GM12878 (cell line): ENCODE results near the gene ANO10. TPM values are rescaled to one million over a fixed set of nuclear protein-coding genes. Genes with fewer than 3 reads are reported as not detected.

Experiments
- ATAC-seq: fragments of 200-7000 bp; cut with Tn5 transposase; 3 replicates; pipeline ENCODE4 v1.9.1; 2020; ENCODE audit warnings: mild to moderate bottlenecking, moderate library complexity
- BruUV-seq: library from RNA; stranded (reverse); fragments of 400-500 nt; replicated peaks from 2 replicates; lab custom pipeline; 2021; lab: Mats Ljungman, UMichigan
- CTCF ChIA-PET: fragments of 300-600 bp; sonication (Branson Sonifier 250); formaldehyde crosslinking; extraction: SDS; loops from one replicate; lab custom pipeline; 2021; ENCODE audit warnings: inconsistent platforms; lab: Yijun Ruan, JAX
- POLR2A ChIA-PET: fragments of 350-600 bp; formaldehyde crosslinking; extraction: SDS; loops from one replicate; lab custom pipeline; 2021; ENCODE audit warnings: inconsistent platforms; lab: Charles Lee
- RAD21 ChIA-PET: fragments of 300-600 bp; sonication (Branson Sonifier 250); formaldehyde crosslinking; loops from one replicate; lab custom pipeline; 2023; ENCODE audit warnings: antibody characterized with exemption; ENCODE audit not compliant: unreplicated experiment; lab: Charles Lee
- SMC1A ChIA-PET: fragments of 300-600 bp; sonication (Branson Sonifier 250); formaldehyde crosslinking; loops from one replicate; lab custom pipeline; 2023; ENCODE audit not compliant: unreplicated experiment, uncharacterized antibody; lab: Charles Lee
- DNase-seq: peaks from one replicate; pipeline ENCODE4 v3.0.0-alpha.2; 2011; ENCODE audit warnings: low read depth, low spot score
- FAIRE-seq: peaks from 3 replicates; lab custom pipeline; 2011; peaks lifted over from hg19 to GRCh38; lab: Jason Lieb, UNC
- H2AFZ ChIP-seq: 2 replicates; pipeline ENCODE4 v1.6.0; 2011; ENCODE audit warnings: low read depth, low read length, control low read depth; ENCODE audit not compliant: control insufficient read depth
- H3K27ac ChIP-seq: 2 replicates; pipeline ENCODE4 v1.5.1; 2011; ENCODE audit warnings: control low read depth; ENCODE audit not compliant: control insufficient read depth, insufficient read depth
- H3K27me3 ChIP-seq, 2 experiments: replicated peaks in 1 of 2; 2 replicates each; pipeline versions ENCODE4 v1.6.0 to v1.6.1; 2011; ENCODE audit warnings: low read length in 1 of 2; ENCODE audit not compliant: control insufficient read depth in 2 of 2, insufficient read depth in 2 of 2
- H3K36me3 ChIP-seq, 2 experiments: 2 replicates each; pipeline ENCODE4 v1.5.1; 2011; ENCODE audit warnings: low read length in 1 of 2; ENCODE audit not compliant: control insufficient read depth in 2 of 2, insufficient read depth in 2 of 2
- H3K4me1 ChIP-seq: 2 replicates; pipeline ENCODE4 v1.6.1; 2011; ENCODE audit warnings: mild to moderate bottlenecking, low read length, moderate library complexity, mixed read lengths; ENCODE audit not compliant: control insufficient read depth, insufficient read depth
- H3K4me2 ChIP-seq: 2 replicates; pipeline ENCODE4 v1.6.0; 2011; ENCODE audit warnings: control low read depth; ENCODE audit not compliant: control insufficient read depth, insufficient read depth
- H3K4me3 ChIP-seq: fragments of 200-600 bp; sonication (generic); 2 replicates; pipeline ENCODE4 v1.5.1; 2016
- H3K79me2 ChIP-seq: 2 replicates; pipeline ENCODE4 v1.6.0; 2011; ENCODE audit warnings: low read length; ENCODE audit not compliant: control insufficient read depth, insufficient read depth
- H3K9ac ChIP-seq: 2 replicates; pipeline ENCODE4 v1.8.0; 2011; ENCODE audit warnings: low read length, control low read depth, mixed read lengths; ENCODE audit not compliant: control insufficient read depth, insufficient read depth
- H3K9me3 ChIP-seq: replicated peaks from 3 replicates; pipeline ENCODE4 v1.5.1; 2011; ENCODE audit warnings: mild to moderate bottlenecking, low read length; ENCODE audit not compliant: control insufficient read depth, insufficient read depth
- H4K20me1 ChIP-seq: 2 replicates; pipeline ENCODE4 v1.6.0; 2011; ENCODE audit not compliant: control insufficient read depth, insufficient read depth
- NR2C1 ChIP-seq: fragments of 450-650 bp; IDR thresholded peaks from 2 replicates; pipeline ENCODE4 v1.6.1; 2017; ENCODE audit warnings: antibody characterized with exemption, mild to moderate bottlenecking, moderate library complexity
- PAX5 ChIP-seq: IDR thresholded peaks from 2 replicates; pipeline ENCODE4 v1.6.1; 2011; ENCODE audit warnings: low read depth, low read length, borderline replicate concordance
- PAX8 ChIP-seq: fragments of 450-650 bp; IDR thresholded peaks from 2 replicates; pipeline ENCODE4 v1.6.1; 2017; ENCODE audit warnings: mild to moderate bottlenecking, moderate library complexity
- PML ChIP-seq: IDR thresholded peaks from 2 replicates; pipeline ENCODE4 v1.6.1; 2012; ENCODE audit warnings: low read length, inconsistent platforms
- SMAD5 ChIP-seq: IDR thresholded peaks from 2 replicates; pipeline ENCODE4 v1.6.1; 2016; ENCODE audit warnings: antibody characterized with exemption, low read depth
- in situ Hi-C: fragments of 300-500 bp; cut with MboI; formaldehyde crosslinking; loops from 9 replicates; pipeline ENCODE4 v1.14.3; 2018; ENCODE audit warnings: mixed read lengths
- intact Hi-C: fragments of 100-400 bp; cut with micrococcal nuclease; formaldehyde crosslinking; loops from one replicate; pipeline ENCODE4 v1.14.2; 2022; ENCODE audit not compliant: unreplicated experiment
- polyA plus RNA-seq, 11 experiments: library from polyadenylated mRNA; depleted of rRNA in 4 of 11; unstranded in 6 of 11; stranded (reverse) in 5 of 11; fragments of >200 nt; fragmentation: Nextera tagmentation in 4 of 11; fragmentation: Illumina TruSeq in 1 of 11; extraction: Ambion mirVana in 4 of 11; extraction: Trizol in 1 of 11; gene quantifications; 1 replicate in 1 of 11; 2 replicates in 10 of 11; pipeline versions ENCODE4 v1.2.1 to v1.2.3, GENCODE V29; 2011 to 2016; ENCODE audit warnings: inconsistent platforms in 2 of 11, missing spikeins in 2 of 11, low read depth in 1 of 11
- total RNA-seq, 4 experiments: library from RNA; depleted of rRNA in 3 of 4; stranded (reverse); fragments of >200 nt in 3 of 4; fragmentation: Illumina TruSeq in 1 of 4; extraction: Trizol in 1 of 4; gene quantifications; 2 replicates each; pipeline versions ENCODE4 v1.2.1 to v1.2.3, GENCODE V29; 2013 to 2021
- TF ChIP-seq, protein P1 (sequence below): fragments of 450-650 bp; IDR thresholded peaks from 2 replicates; pipeline ENCODE4 v1.6.1; 2016; ENCODE audit warnings: mild to moderate bottlenecking, moderate library complexity, borderline replicate concordance
- TF ChIP-seq, protein P2 (sequence below): IDR thresholded peaks from 2 replicates; pipeline ENCODE4 v1.6.1; 2012; ENCODE audit warnings: low read depth, low read length, improper control_type of control experiment

Gene ANO10
- total and polyA plus RNA-seq, 10 of the 15 experiments (the other 5 are each of a cell fraction or from before 2014, with no cell fraction given) = 0.29 to 21.9 (median 1.6) TPM

DNA sequence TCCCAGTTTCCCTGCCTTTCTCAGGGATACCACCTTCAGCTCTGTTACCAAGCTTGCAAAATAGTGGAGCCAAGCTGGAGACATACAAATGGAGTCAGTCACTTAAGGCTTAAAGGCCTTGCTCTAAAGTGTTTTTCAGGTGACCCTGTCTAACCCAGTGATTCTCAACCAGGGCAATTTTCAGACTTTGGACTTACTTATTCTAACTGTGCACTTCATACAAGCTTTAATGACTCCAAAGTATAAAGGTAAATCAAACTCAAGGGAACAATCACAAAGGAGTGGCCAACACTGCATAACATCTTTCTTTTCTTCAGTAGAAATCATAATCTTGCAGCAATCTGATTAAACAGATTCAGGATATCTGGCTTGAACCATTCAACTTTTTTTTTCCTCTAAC lies 9.4 kb downstream of the ANO10 start:
- ATAC-seq (no peak), DNase-seq (no peak), FAIRE-seq (no peak)
- Histone ChIP-seq H3K36me3 (no peaks in the 10 kb centered on the region), H3K9me3 (no peaks in the 10 kb centered on the region), H3K27ac (no peak overlapping the region), H4K20me1 (no peaks in the 10 kb centered on the region), H3K4me3 (no peak overlapping the region), H3K4me2 (no peak overlapping the region), H2AFZ (no peak overlapping the region), H3K27me3 (no peaks in the 10 kb centered on the region), H3K9ac (no peak overlapping the region), H3K4me1 (no peaks in the 10 kb centered on the region), H3K79me2 (no peaks in the 10 kb centered on the region)
- CTCF ChIA-PET = interaction anchor here (0.8 kb wide), 1 partner anchor 587 kb away, joined by 3 read pairs; no protein-coding TSS in a partner anchor
- POLR2A ChIA-PET = interaction anchor here (0.6 kb wide), 1 partner anchor 803 kb away, joined by 5 read pairs; the partner anchor contains the start of gene ACKR2
- SMC1A ChIA-PET = interaction anchor here (0.6 to 0.8 kb wide), 2 partner anchors 25 to 439 kb away, joined by 3 read pairs; no protein-coding TSS in a partner anchor
- BruUV-seq = no TSS peak
- in situ Hi-C loops (no loop called here), intact Hi-C loops (no loop called here)
- TF ChIP-seq PAX5 (no peak), PAX8 (no peak), PML (no peak), SMAD5 (no peak), NR2C1 (no peak)
- TF ChIP-seq, protein P1, sequence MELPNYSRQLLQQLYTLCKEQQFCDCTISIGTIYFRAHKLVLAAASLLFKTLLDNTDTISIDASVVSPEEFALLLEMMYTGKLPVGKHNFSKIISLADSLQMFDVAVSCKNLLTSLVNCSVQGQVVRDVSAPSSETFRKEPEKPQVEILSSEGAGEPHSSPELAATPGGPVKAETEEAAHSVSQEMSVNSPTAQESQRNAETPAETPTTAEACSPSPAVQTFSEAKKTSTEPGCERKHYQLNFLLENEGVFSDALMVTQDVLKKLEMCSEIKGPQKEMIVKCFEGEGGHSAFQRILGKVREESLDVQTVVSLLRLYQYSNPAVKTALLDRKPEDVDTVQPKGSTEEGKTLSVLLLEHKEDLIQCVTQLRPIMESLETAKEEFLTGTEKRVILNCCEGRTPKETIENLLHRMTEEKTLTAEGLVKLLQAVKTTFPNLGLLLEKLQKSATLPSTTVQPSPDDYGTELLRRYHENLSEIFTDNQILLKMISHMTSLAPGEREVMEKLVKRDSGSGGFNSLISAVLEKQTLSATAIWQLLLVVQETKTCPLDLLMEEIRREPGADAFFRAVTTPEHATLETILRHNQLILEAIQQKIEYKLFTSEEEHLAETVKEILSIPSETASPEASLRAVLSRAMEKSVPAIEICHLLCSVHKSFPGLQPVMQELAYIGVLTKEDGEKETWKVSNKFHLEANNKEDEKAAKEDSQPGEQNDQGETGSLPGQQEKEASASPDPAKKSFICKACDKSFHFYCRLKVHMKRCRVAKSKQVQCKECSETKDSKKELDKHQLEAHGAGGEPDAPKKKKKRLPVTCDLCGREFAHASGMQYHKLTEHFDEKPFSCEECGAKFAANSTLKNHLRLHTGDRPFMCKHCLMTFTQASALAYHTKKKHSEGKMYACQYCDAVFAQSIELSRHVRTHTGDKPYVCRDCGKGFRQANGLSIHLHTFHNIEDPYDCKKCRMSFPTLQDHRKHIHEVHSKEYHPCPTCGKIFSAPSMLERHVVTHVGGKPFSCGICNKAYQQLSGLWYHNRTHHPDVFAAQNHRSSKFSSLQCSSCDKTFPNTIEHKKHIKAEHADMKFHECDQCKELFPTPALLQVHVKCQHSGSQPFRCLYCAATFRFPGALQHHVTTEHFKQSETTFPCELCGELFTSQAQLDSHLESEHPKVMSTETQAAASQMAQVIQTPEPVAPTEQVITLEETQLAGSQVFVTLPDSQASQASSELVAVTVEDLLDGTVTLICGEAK = no peak
- TF ChIP-seq, protein P2, sequence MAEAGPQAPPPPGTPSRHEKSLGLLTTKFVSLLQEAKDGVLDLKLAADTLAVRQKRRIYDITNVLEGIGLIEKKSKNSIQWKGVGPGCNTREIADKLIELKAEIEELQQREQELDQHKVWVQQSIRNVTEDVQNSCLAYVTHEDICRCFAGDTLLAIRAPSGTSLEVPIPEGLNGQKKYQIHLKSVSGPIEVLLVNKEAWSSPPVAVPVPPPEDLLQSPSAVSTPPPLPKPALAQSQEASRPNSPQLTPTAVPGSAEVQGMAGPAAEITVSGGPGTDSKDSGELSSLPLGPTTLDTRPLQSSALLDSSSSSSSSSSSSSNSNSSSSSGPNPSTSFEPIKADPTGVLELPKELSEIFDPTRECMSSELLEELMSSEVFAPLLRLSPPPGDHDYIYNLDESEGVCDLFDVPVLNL = no peak
- RAD21 ChIA-PET = no interaction called here
